IMR-90 (cell line): ENCODE measurements around the gene ZMIZ1. TPM values are rescaled to one million over a fixed set of nuclear protein-coding genes. Genes with fewer than 3 reads are reported as not detected.

Source experiments
- ATAC-seq: fragments of 200-7000 bp; cut with Tn5 transposase; 2 replicates; pipeline ENCODE4 v1.9.1; 2020; ENCODE audit warnings: low read depth, mild to moderate bottlenecking, moderate library complexity
- BruUV-seq: library from RNA; stranded (reverse); fragments of 400-500 nt; replicated peaks from 2 replicates; lab custom pipeline; 2021; lab: Mats Ljungman, UMichigan
- CTCF ChIA-PET: fragments of 300-600 bp; formaldehyde crosslinking; extraction: SDS; loops from one replicate; lab custom pipeline; 2021; ENCODE audit warnings: antibody characterized with exemption; lab: Yijun Ruan, JAX
- POLR2A ChIA-PET: fragments of 300-600 bp; sonication (Branson Sonifier 250); formaldehyde crosslinking; loops from one replicate; lab custom pipeline; 2022; ENCODE audit warnings: antibody characterized with exemption; ENCODE audit not compliant: unreplicated experiment; lab: Charles Lee
- DNase-seq: peaks from one replicate; pipeline ENCODE4 v3.0.0; 2013
- H2AFZ ChIP-seq: replicated peaks from 2 replicates; pipeline ENCODE3; 2013; ENCODE audit warnings: low read length, mild to moderate bottlenecking; ENCODE audit not compliant: poor library complexity
- H2AK5ac ChIP-seq: 2 replicates; pipeline ENCODE4 v1.6.1; 2013; ENCODE audit warnings: low read depth, low read length, inconsistent platforms
- H2AK9ac ChIP-seq: replicated peaks from 2 replicates; pipeline ENCODE3; 2013; ENCODE audit warnings: mild to moderate bottlenecking, low read depth, low read length, moderate library complexity; ENCODE audit not compliant: poor library complexity
- H2BK120ac ChIP-seq: 2 replicates; pipeline ENCODE4 v1.6.1; 2013; ENCODE audit warnings: low read depth, low read length, inconsistent platforms
- H2BK15ac ChIP-seq: 3 replicates; pipeline ENCODE4 v1.6.1; 2013; ENCODE audit warnings: low read depth, low read length, inconsistent platforms
- H2BK20ac ChIP-seq: 2 replicates; pipeline ENCODE4 v1.6.1; 2013; ENCODE audit warnings: low read depth, mild to moderate bottlenecking, inconsistent platforms, low read length, moderate library complexity
- H2BK5ac ChIP-seq: 2 replicates; pipeline ENCODE4 v1.6.1; 2013; ENCODE audit warnings: mild to moderate bottlenecking, low read depth, low read length, inconsistent platforms; ENCODE audit not compliant: poor library complexity, severe bottlenecking
- H3K14ac ChIP-seq: replicated peaks from 2 replicates; pipeline ENCODE4 v1.6.1; 2013; ENCODE audit warnings: low read depth, low read length, inconsistent platforms
- H3K18ac ChIP-seq: 2 replicates; pipeline ENCODE4 v1.6.1; 2013; ENCODE audit warnings: low read depth, low read length, control low read depth
- H3K23ac ChIP-seq: 2 replicates; pipeline ENCODE4 v1.6.1; 2013; ENCODE audit warnings: low read depth, low read length, inconsistent platforms
- H3K27ac ChIP-seq: 2 replicates; pipeline ENCODE4 v1.5.1; 2013; ENCODE audit warnings: mild to moderate bottlenecking, control low read depth, low read length; ENCODE audit not compliant: insufficient read depth
- H3K27me3 ChIP-seq: 2 replicates; pipeline ENCODE4 v1.6.1; 2013; ENCODE audit warnings: low read length; ENCODE audit not compliant: control insufficient read depth, insufficient read depth
- H3K36me3 ChIP-seq: 2 replicates; pipeline ENCODE4 v1.6.1; 2013; ENCODE audit warnings: low read length, mixed read lengths; ENCODE audit not compliant: control insufficient read depth, insufficient read depth
- H3K4ac ChIP-seq: 2 replicates; pipeline ENCODE4 v1.6.1; 2013; ENCODE audit warnings: low read depth, low read length, inconsistent platforms
- H3K4me1 ChIP-seq: 2 replicates; pipeline ENCODE4 v1.6.1; 2013; ENCODE audit warnings: low read length, mixed read lengths; ENCODE audit not compliant: control insufficient read depth, insufficient read depth
- H3K4me2 ChIP-seq: 2 replicates; pipeline ENCODE4 v1.6.1; 2013; ENCODE audit warnings: low read depth, mild to moderate bottlenecking, control low read depth, low read length, moderate library complexity
- H3K4me3 ChIP-seq: 2 replicates; pipeline ENCODE4 v1.5.1; 2013; ENCODE audit warnings: low read depth, mild to moderate bottlenecking, control low read depth, low read length, moderate library complexity; ENCODE audit not compliant: insufficient read depth
- H3K56ac ChIP-seq: 2 replicates; pipeline ENCODE4 v1.6.1; 2013; ENCODE audit warnings: low read length, inconsistent platforms; ENCODE audit not compliant: insufficient read depth; ENCODE audit errors: extremely low read depth
- H3K79me1 ChIP-seq, 2 experiments: 2 replicates each; pipeline ENCODE4 v1.6.1; 2013; ENCODE audit warnings: low read length in 2 of 2, inconsistent platforms in 1 of 2, low read depth in 1 of 2
- H3K9ac ChIP-seq: 2 replicates; pipeline ENCODE4 v1.6.1; 2013; ENCODE audit warnings: low read depth, low read length, control low read depth
- H3K9me1 ChIP-seq: 2 replicates; pipeline ENCODE4 v1.6.1; 2013; ENCODE audit warnings: low read length, inconsistent platforms; ENCODE audit not compliant: insufficient read depth
- H3K9me3 ChIP-seq: 2 replicates; pipeline ENCODE4 v1.6.1; 2013; ENCODE audit warnings: low read length; ENCODE audit not compliant: control insufficient read depth, insufficient read depth
- H4K20me1 ChIP-seq: 2 replicates; pipeline ENCODE4 v1.6.1; 2013; ENCODE audit warnings: low read length, inconsistent platforms; ENCODE audit not compliant: insufficient read depth
- H4K5ac ChIP-seq: 2 replicates; pipeline ENCODE4 v1.6.1; 2013; ENCODE audit warnings: mild to moderate bottlenecking, low read depth, low read length, control low read depth
- H4K8ac ChIP-seq, 2 experiments: 2 replicates each; pipeline ENCODE4 v1.6.1; 2013; ENCODE audit warnings: low read depth in 2 of 2, low read length in 2 of 2, control low read depth in 1 of 2, inconsistent platforms in 1 of 2
- H4K91ac ChIP-seq: 2 replicates; pipeline ENCODE4 v1.6.1; 2013; ENCODE audit warnings: low read depth, low read length, inconsistent platforms; ENCODE audit not compliant: insufficient read depth
- CHD1 ChIP-seq: IDR thresholded peaks from 2 replicates; pipeline ENCODE4 v1.6.1; 2012; ENCODE audit warnings: low read depth, low read length, improper control_type of control experiment
- RAD21 ChIP-seq: IDR thresholded peaks from 2 replicates; pipeline ENCODE4 v1.6.1; 2012; ENCODE audit warnings: low read length, improper control_type of control experiment
- RCOR1 ChIP-seq: IDR thresholded peaks from 2 replicates; pipeline ENCODE4 v1.6.1; 2012; ENCODE audit warnings: mild to moderate bottlenecking, low read length, improper control_type of control experiment; ENCODE audit not compliant: insufficient replicate concordance
- RFX5 ChIP-seq: IDR thresholded peaks from 2 replicates; pipeline ENCODE4 v1.8.0; 2012; ENCODE audit warnings: low read depth, mild to moderate bottlenecking, low read length, moderate library complexity
- WGBS, 2 experiments: methylation state at CpG; one replicate each; pipeline versions ENCODE4 v1.1.5 to v1.1.7; 2013; ENCODE audit warnings: missing lambda C conversion rate in 2 of 2; ENCODE audit not compliant: insufficient read length in 1 of 2; ENCODE audit errors: extremely low coverage in 2 of 2; 5-methylcytosine and 5-hydroxymethylcytosine counted together
- dilution Hi-C: fragments of 300-500 bp; cut with HindIII; formaldehyde crosslinking; loops from one replicate; pipeline ENCODE4 v1.14.3; 2018; ENCODE audit warnings: low sequenced_read_pairs; ENCODE audit not compliant: unreplicated experiment
- in situ Hi-C: fragments of 300-500 bp; cut with MboI; formaldehyde crosslinking; loops from 3 replicates; pipeline ENCODE4 v1.14.3; 2019; ENCODE audit warnings: low sequenced_read_pairs, inconsistent platforms, mixed read lengths
- intact Hi-C: fragments of 100-400 bp; cut with micrococcal nuclease; formaldehyde crosslinking; loops from 2 replicates; pipeline ENCODE4 v1.10.0; 2022
- polyA plus RNA-seq, 3 experiments: library from polyadenylated mRNA; depleted of rRNA; stranded (reverse); fragments of >200 nt; gene quantifications; 2 replicates each; pipeline ENCODE4 v1.2.3, GENCODE V29; 2012; ENCODE audit warnings: low replicate concordance in 1 of 3
- total RNA-seq: library from RNA; depleted of rRNA; stranded (reverse); fragments of >200 nt; gene quantifications from 2 replicates; pipeline ENCODE4 v1.2.3, GENCODE V29; 2012
- TF ChIP-seq, protein P1 (sequence below): fragments of 150-350 bp; IDR thresholded peaks from 2 replicates; pipeline ENCODE4 v1.6.1; 2017; ENCODE audit warnings: mild to moderate bottlenecking, antibody characterized with exemption, low read length, low read depth

The ZMIZ1 gene
- total and polyA plus RNA-seq, 2 of the 4 experiments (the other 2 are of a cell fraction): 6.6 to 48.7 TPM

- TF ChIP-seq, protein P1, sequence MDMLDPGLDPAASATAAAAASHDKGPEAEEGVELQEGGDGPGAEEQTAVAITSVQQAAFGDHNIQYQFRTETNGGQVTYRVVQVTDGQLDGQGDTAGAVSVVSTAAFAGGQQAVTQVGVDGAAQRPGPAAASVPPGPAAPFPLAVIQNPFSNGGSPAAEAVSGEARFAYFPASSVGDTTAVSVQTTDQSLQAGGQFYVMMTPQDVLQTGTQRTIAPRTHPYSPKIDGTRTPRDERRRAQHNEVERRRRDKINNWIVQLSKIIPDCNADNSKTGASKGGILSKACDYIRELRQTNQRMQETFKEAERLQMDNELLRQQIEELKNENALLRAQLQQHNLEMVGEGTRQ: no peak
- TF ChIP-seq RAD21 (no peak), RFX5 (no peak), CHD1 (no peak), RCOR1 (no peak)
- POLR2A ChIA-PET: interaction anchor here (0.6 kb wide), 1 partner anchor 66 kb away, joined by 6 read pairs; no protein-coding TSS in a partner anchor
- intact Hi-C loops: no loop called here
These were observed 10.3 kb downstream of the ZMIZ1 start for GRCh38 chr10:79079054-79079397.

More at GRCh38 chr10:79079054-79079397, 10.3 kb downstream of the ZMIZ1 start:
- dilution Hi-C loops: no loop called here
- peak overlapping the region; percentile 65 for H3K14ac ChIP-seq
- H4K5ac ChIP-seq: peak overlapping the region; percentile 57; the same call in 1 of the 2 replicates
- H4K91ac ChIP-seq: peak overlapping the region; percentile 79
- H2AFZ ChIP-seq: no peak overlapping the region
- peaks cover 100% of the 10 kb centered on the region for H4K20me1 ChIP-seq
- peak overlapping the region; percentile 61 for H3K27ac ChIP-seq
- H3K18ac ChIP-seq: peak overlapping the region; percentile 62
- CTCF ChIA-PET: interaction anchor here (1.7 kb wide), 1 partner anchor 117 kb away, joined by 5 read pairs; no protein-coding TSS in a partner anchor
- H4K8ac ChIP-seq: peak overlapping the region in 1 of 2 experiments; percentile 75; a peak in 1 of 4 replicates
- peak overlapping the region; percentile 95 for H3K4ac ChIP-seq
- 0 out of 3 replicates have a peak overlapping the region, but pooled peaks have one; percentile 40 for H2BK15ac ChIP-seq
- peak overlapping the region; percentile 41; the same call in 1 of the 2 replicates for H3K4me2 ChIP-seq
- no peak overlapping the region for H3K4me3 ChIP-seq
- no CpG with 5 or more reads among the region's 1 CpG for WGBS, 2 experiments
- BruUV-seq: no TSS peak
- peaks cover 20 to 92% of the 10 kb centered on the region in 2 experiments for H3K79me1 ChIP-seq
- H2AK9ac ChIP-seq: peak overlapping the region; percentile 83
- ATAC-seq (no peak), DNase-seq (no peak)
- H3K4me1 ChIP-seq: peaks cover 84% of the 10 kb centered on the region
- H3K36me3 ChIP-seq: no peaks in the 10 kb centered on the region; the same call in 1 of the 2 replicates
- peak overlapping the region; percentile 71; the same call in 1 of the 2 replicates for H2BK20ac ChIP-seq
- H2AK5ac ChIP-seq: peak overlapping the region; percentile 69
- in situ Hi-C loops: loop anchor here (10.0 kb wide), 1 partner anchor 1034 kb away; no protein-coding TSS in a partner anchor
- peak overlapping the region; percentile 90 for H2BK5ac ChIP-seq
- H3K9me3 ChIP-seq: no peaks in the 10 kb centered on the region
- peak overlapping the region; percentile 73; the same call in 1 of the 2 replicates for H2BK120ac ChIP-seq
- H3K9ac ChIP-seq: peak overlapping the region; percentile 21
- H3K23ac ChIP-seq: peak overlapping the region; percentile 90
- no peak overlapping the region for H3K56ac ChIP-seq
- H3K9me1 ChIP-seq: peaks cover 73% of the 10 kb centered on the region
- no peaks in the 10 kb centered on the region for H3K27me3 ChIP-seq
